Neural progenitor cell (in vitro differentiated cells): Measurements from ENCODE around the gene KRT6C. TPM values are rescaled to one million over a fixed set of nuclear protein-coding genes. Genes with fewer than 3 reads are reported as not detected.

Experiments
- DNase-seq: peaks from one replicate; pipeline ENCODE4 v3.0.0-alpha.2; 2016; ENCODE audit warnings: low spot score
- H2AFZ ChIP-seq: fragments of 200-600 bp; sonication (generic); replicated peaks from 2 replicates; pipeline ENCODE4 v1.6.1; 2016; ENCODE audit warnings: antibody characterized with exemption
- H3F3A ChIP-seq: fragments of 200-600 bp; sonication (generic); 2 replicates; pipeline ENCODE4 v1.6.1; 2016; ENCODE audit warnings: antibody characterized with exemption, low read depth
- H3K27ac ChIP-seq: fragments of 200-600 bp; sonication (generic); 2 replicates; pipeline ENCODE4 v1.5.1; 2016; ENCODE audit warnings: mild to moderate bottlenecking
- H3K27me3 ChIP-seq: fragments of 200-600 bp; sonication (generic); 2 replicates; pipeline ENCODE4 v1.6.1; 2016; ENCODE audit warnings: mild to moderate bottlenecking, moderate library complexity
- H3K36me3 ChIP-seq: fragments of 200-600 bp; sonication (generic); 2 replicates; pipeline ENCODE4 v1.5.1; 2016
- H3K4me1 ChIP-seq: fragments of 200-600 bp; sonication (generic); 2 replicates; pipeline ENCODE4 v1.6.1; 2016; ENCODE audit warnings: mixed run types
- H3K4me2 ChIP-seq: fragments of 200-600 bp; sonication (generic); 2 replicates; pipeline ENCODE4 v1.6.1; 2016
- H3K4me3 ChIP-seq: fragments of 200-600 bp; sonication (generic); 2 replicates; pipeline ENCODE4 v1.5.1; 2016
- H3K79me2 ChIP-seq: fragments of 200-600 bp; sonication (generic); 2 replicates; pipeline ENCODE4 v1.6.1; 2016; ENCODE audit warnings: low read depth
- H3K9ac ChIP-seq: fragments of 200-600 bp; sonication (generic); 2 replicates; pipeline ENCODE4 v1.6.1; 2016
- H3K9me3 ChIP-seq: fragments of 200-600 bp; sonication (generic); 2 replicates; pipeline ENCODE4 v1.5.1; 2016; ENCODE audit warnings: low read depth
- H4K20me1 ChIP-seq: fragments of 200-600 bp; sonication (generic); 2 replicates; pipeline ENCODE4 v1.6.1; 2016; ENCODE audit warnings: low read depth
- H3K27ac Mint-ChIP-seq: 3 replicates; pipeline ENCODE4 v1.8.0; 2021; ENCODE audit warnings: mixed read lengths
- H3K27me3 Mint-ChIP-seq: 2 replicates; pipeline ENCODE4 v1.8.0; 2022; ENCODE audit warnings: low read depth, mild to moderate bottlenecking, inconsistent platforms, moderate library complexity, mixed read lengths; ENCODE audit not compliant: insufficient read depth
- H3K36me3 Mint-ChIP-seq: 3 replicates; pipeline ENCODE4 v1.8.0; 2021; ENCODE audit warnings: mixed read lengths
- H3K4me1 Mint-ChIP-seq: 3 replicates; pipeline ENCODE4 v1.8.0; 2021; ENCODE audit warnings: mixed read lengths
- H3K4me3 Mint-ChIP-seq: 3 replicates; pipeline ENCODE4 v1.8.0; 2021; ENCODE audit warnings: mild to moderate bottlenecking, moderate library complexity, mixed read lengths
- H3K9me3 Mint-ChIP-seq: 3 replicates; pipeline ENCODE4 v1.8.0; 2020; ENCODE audit warnings: mixed read lengths
- CTCF ChIP-seq: fragments of 200-600 bp; sonication (generic); IDR thresholded peaks from 2 replicates; pipeline ENCODE4 v1.5.1; 2017; ENCODE audit warnings: antibody characterized with exemption, mild to moderate bottlenecking
- EZH2 ChIP-seq: fragments of 200-600 bp; sonication (generic); IDR thresholded peaks from 2 replicates; pipeline ENCODE4 v1.6.1; 2017; ENCODE audit warnings: antibody characterized with exemption, mild to moderate bottlenecking, moderate library complexity
- EZH2phosphoT487 ChIP-seq: fragments of 200-600 bp; sonication (generic); IDR thresholded peaks from 2 replicates; pipeline ENCODE4 v1.6.1; 2017; ENCODE audit warnings: antibody characterized with exemption
- total RNA-seq: library from RNA; depleted of rRNA; stranded (reverse); fragments of >200 nt; gene quantifications from 2 replicates; pipeline ENCODE4 v1.2.3, GENCODE V29; 2015; ENCODE audit warnings: low replicate concordance

KRT6C gene
- total RNA-seq, 1 donor from 2014 or later: not detected

- Histone ChIP-seq H3F3A (no peaks in the 10 kb centered on the region), H3K9ac (no peak overlapping the region), H3K4me2 (no peak overlapping the region), H3K27ac (no peak overlapping the region), H3K79me2 (no peaks in the 10 kb centered on the region), H3K36me3 (no peaks in the 10 kb centered on the region), H3K27me3 (no peaks in the 10 kb centered on the region), H3K9me3 (no peaks in the 10 kb centered on the region), H4K20me1 (no peaks in the 10 kb centered on the region), H2AFZ (no peak overlapping the region), H3K4me3 (no peak overlapping the region), H3K4me1 (no peaks in the 10 kb centered on the region)
- Mint-ChIP-seq H3K27ac (no peak overlapping the region), H3K9me3 (peaks cover 7% of the 10 kb centered on the region), H3K4me1 (no peaks in the 10 kb centered on the region), H3K36me3 (no peaks in the 10 kb centered on the region), H3K4me3 (no peak overlapping the region), H3K27me3 (peaks cover 7% of the 10 kb centered on the region)
- no peak for DNase-seq
- no peak for TF ChIP-seq EZH2phosphoT487
- TF ChIP-seq CTCF: no peak
- no peak for TF ChIP-seq EZH2
Observed at GRCh38 chr12:52515927-52516831, 42.6 kb upstream of the KRT6C start.

- Mint-ChIP-seq H3K27me3 (peaks cover 5% of the 10 kb centered on the region), H3K9me3 (peaks cover 8% of the 10 kb centered on the region), H3K4me1 (no peaks in the 10 kb centered on the region), H3K36me3 (no peaks in the 10 kb centered on the region), H3K4me3 (no peak overlapping the region), H3K27ac (no peak overlapping the region)
- Histone ChIP-seq H2AFZ (no peak overlapping the region), H3F3A (no peaks in the 10 kb centered on the region), H3K27me3 (no peaks in the 10 kb centered on the region), H3K4me3 (no peak overlapping the region), H3K4me1 (no peaks in the 10 kb centered on the region), H3K9me3 (no peaks in the 10 kb centered on the region), H3K79me2 (no peaks in the 10 kb centered on the region), H3K4me2 (no peak overlapping the region), H3K27ac (no peak overlapping the region), H3K36me3 (no peaks in the 10 kb centered on the region), H3K9ac (no peak overlapping the region), H4K20me1 (no peaks in the 10 kb centered on the region)
- DNase-seq: no peak
- TF ChIP-seq EZH2 (no peak), CTCF (no peak), EZH2phosphoT487 (no peak)
Observed at GRCh38 chr12:52515319-52515646, 41.7 kb upstream of the KRT6C start.

GRCh38 chr12:52514471-52515318 is 41.1 kb upstream of the KRT6C start:
- Histone ChIP-seq H3K9me3 (no peaks in the 10 kb centered on the region), H3K9ac (no peak overlapping the region), H3F3A (no peaks in the 10 kb centered on the region), H4K20me1 (no peaks in the 10 kb centered on the region), H2AFZ (no peak overlapping the region), H3K4me3 (no peak overlapping the region), H3K27me3 (no peaks in the 10 kb centered on the region), H3K79me2 (no peaks in the 10 kb centered on the region), H3K36me3 (no peaks in the 10 kb centered on the region), H3K4me2 (no peak overlapping the region), H3K4me1 (no peaks in the 10 kb centered on the region), H3K27ac (no peak overlapping the region)
- Mint-ChIP-seq H3K27ac (no peak overlapping the region), H3K36me3 (no peaks in the 10 kb centered on the region), H3K9me3 (peaks cover 10% of the 10 kb centered on the region), H3K4me3 (no peak overlapping the region), H3K27me3 (peaks cover 5% of the 10 kb centered on the region), H3K4me1 (no peaks in the 10 kb centered on the region)
- no peak for DNase-seq
- TF ChIP-seq EZH2phosphoT487: no peak
- TF ChIP-seq EZH2: no peak
- TF ChIP-seq CTCF: no peak
